GM18867 (cell line): ENCODE measurements around the gene PTPN22.

Experiments
- ATAC-seq: cut with Tn5 transposase; IDR thresholded peaks from one replicate; pipeline ENCODE4 v1.9.1; 2021; ENCODE audit warnings: mild to moderate bottlenecking, moderate library complexity; ENCODE audit not compliant: unreplicated experiment

PTPN22 gene

DNA sequence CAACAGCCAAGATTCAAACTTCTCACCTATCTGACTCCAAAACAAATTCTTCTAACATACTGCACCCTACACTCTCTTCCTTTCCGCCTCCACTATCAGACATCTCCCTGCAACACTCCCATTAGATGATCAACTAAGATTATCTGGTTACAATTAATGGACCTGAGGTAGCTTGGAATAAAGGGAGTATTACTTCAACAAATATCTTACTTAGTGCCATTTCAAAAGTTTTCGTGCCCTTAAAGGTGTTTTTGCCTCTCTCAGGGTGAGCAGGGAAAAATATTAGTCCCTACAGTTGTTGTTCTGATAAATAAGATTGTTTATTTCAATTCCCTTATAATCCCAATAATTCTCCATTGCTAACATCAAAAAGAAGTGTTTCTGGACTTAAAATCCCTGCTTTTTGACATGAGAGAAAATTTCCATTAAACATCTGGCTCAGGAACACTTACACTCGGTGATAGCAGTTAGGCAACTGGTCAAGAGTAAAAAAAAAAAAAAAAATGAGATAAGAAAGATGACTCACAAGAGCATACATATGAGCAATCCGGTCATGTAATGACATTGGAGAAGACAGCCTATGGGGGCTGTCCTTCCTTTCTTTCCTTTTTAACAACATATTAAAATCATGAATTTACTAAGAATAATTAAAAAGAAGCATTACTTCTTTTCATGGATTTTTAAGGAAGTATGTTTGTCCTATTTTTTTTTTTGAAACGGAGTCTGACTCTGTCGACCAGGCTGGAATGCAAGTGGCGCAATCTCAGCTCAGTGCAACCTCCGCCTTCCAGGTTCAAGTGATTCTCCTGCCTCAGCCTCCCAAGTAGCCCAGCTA is 66.9 kb downstream of the PTPN22 start:
- ATAC-seq, result no peak

DNA sequence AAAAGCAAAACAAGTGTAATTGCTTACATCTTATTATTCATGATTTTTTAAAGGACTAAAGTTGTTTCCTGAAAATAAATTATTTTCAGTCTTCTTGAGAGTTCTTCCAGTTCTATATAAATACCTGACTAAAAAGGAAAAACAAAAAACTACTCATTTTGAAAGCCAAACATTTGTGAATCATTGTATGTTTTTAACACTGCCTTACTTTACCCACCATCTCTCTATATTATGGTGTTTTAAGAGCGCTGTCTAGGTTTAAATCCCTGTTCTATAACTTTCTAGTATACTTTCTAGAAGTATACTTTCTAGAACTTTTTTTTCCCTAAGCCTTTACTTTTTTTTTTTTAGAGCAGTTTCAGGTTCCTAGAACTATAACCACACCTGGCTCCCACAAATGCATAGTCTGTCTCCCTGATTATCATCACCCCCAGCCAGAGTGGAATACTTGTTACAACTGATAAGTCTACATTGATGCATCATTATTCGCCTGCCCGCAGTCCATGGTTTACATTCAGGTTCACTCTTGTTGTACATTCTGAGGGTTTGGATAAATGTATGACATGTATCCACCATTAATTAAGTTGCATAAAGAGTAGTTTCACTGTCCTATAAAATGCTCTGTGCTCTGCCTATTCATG is 69.0 kb downstream of the PTPN22 start:
- no peak for ATAC-seq

DNA sequence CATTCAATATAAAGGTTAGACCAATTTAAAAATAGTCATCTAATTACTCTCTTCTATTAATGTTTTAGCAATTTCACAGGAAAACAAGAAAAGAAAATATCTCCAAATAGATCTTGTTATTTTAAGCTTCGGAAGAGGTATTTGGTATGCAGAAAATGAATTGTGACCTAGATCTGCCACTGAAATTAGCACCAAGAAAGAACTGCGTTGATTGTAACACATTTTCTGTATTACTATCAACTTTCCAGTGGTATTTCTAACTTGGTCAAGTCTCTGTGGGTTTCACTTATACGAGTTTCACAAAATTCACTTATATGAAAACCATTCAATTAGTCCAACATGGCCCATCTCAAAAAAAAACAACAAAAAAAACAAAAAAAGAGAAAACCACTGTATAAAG is 71.0 kb downstream of the PTPN22 start:
- ATAC-seq, result no peak

DNA sequence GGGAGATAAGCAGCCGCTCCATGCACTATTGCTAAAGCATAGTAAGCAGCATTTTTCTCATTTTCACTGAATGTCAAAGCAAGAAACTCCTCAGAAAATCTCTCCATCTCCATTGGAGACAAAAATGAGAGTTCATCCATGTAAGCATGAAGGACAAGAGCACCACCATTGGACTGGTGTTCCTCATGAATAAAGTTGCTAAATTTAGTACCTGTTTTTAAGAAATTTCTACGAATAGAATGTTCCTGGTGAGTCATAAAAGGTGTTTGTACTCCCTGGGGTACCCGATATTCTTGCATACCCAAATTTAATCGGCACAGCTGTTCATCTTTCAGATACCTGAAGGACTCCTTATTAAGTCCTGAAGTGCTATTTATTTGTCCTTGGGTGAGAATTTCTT is 74.0 kb downstream of the PTPN22 start:
- no peak for ATAC-seq

DNA sequence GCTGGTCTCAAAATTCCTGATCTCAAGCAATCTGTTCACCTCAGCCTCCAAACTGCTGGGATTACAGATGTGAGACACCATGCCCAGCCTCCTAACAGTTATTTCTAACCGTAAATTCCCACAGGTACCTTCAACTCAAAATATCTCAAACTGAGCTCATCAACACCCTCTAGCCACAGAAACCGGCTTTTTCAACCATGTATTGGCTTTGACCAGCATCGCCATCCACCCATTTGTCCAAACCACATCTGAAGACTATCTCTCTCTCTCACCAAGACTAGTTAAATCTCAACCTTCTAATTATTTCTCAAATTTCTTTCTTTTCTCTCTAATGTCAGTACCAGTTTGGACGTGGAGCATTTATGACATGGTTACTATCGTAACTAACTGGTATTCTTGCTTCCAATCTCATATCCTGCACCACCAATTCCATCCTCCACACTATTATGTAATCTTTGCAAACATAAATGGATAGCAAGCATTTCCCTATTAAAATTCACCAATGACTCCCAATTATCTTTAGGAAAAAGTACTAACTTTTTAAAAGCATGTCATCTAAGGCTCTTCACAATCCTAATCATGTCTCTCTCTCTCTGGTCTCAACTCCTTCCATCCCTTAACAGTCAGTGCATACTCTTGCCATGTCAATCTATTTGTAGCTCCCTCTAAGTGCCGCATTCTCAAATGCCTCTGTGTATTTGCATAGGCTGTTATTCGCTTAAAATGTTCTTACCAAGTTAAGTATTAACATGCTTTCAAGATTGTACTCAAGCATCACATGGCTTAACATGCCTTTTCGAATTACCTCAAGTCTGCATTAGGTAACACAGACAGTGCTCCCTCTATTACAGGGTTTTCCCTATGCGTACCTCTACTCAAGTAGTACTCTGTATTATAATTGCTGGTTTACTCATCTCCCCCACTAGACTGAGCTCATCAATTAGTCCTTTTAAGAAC is 77.4 kb downstream of the PTPN22 start:
- ATAC-seq, result no peak

DNA sequence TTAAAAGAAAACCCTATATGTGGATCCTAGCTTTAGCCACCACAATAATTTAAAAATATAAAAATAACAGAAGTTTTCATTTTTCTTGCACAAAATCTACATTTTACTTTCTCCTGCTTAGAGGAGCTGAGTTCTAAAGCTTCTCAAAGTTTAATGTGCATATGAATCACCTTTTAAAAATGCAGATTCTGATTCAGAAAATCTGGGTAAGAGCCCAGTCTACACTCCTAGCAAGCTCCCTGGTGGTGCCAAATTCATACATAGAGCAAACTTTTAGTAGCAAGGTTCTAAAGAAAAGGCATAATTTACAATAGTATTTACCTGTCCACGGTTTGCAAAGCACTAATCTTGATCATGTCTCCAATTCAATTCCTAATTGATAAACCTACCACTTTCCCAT is 78.5 kb downstream of the PTPN22 start:
- ATAC-seq, result no peak

DNA sequence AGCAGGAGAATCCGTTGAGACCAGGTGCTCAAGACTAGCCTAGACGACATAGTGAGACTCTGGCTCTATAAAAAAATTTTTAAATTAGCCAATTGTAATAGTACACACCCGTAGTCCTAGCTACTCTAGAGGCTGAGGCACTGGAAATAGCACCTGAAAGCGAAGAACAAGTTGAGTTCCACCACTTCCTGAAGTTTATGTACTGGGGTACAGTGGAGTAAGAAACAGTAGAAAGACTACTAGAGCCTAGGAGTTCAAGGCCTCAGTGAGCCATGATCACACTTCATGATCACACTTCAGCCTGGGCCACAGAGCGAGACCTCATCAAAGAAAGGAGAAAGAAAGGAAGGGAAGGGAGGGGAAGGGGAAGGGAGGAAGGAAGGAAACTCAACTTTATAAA is 79.0 kb downstream of the PTPN22 start:
- no peak for ATAC-seq

DNA sequence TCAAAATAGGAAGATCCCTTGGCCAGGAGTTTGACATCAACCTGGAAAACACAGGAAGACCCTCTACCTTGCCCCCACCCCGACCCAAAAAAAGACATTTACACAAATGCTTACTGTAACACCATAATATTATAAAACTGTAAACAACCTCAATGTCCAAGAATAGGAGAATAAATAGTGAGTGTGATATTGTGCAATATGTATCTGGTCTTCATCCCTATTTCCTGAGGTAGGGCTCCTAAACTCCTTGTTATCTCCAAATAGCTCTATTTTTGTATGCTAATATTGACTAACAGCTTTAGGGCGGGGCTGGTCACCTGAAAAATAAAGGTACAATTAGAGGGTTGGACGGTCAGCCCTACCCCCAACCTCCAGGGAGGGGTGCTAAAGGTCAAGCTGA is 82.7 kb downstream of the PTPN22 start:
- no peak for ATAC-seq

DNA sequence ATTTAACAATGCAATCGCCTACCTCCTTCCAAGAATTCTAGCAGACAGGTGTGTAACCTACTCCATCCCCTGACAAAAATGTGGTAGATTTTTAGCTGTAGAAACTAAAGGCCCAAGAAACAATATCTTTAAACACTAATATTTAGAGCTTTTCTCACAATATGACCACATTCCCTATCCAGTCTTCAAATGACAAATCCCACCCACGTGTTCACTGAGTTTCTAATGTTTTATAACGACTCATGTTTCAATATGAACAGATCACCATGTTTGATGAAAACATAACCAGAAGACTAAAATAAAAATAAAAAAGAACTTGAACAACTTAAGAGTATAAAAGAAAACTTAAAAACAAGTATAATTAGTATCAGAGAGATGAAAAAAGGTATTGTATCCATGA is 83.8 kb downstream of the PTPN22 start:
- no peak for ATAC-seq

DNA sequence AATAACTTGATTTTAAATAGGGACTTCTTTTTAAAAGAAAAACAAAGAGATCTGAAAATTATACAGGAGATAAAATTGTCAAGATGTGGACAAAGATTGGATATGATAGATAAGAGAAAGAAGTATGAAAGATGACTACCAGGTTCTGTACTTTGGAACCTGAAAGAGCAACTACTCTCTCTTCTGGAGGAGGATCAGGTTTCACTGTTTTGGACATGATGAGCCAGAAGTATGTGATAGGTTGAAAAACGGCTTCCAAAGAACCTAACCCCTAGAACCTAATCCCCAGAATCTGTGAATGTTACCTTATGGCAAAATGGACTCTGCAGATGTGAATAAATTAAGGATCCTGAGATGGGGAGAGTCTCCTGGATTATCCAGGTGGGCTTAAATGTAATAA is 85.4 kb downstream of the PTPN22 start:
- ATAC-seq, result no peak

DNA sequence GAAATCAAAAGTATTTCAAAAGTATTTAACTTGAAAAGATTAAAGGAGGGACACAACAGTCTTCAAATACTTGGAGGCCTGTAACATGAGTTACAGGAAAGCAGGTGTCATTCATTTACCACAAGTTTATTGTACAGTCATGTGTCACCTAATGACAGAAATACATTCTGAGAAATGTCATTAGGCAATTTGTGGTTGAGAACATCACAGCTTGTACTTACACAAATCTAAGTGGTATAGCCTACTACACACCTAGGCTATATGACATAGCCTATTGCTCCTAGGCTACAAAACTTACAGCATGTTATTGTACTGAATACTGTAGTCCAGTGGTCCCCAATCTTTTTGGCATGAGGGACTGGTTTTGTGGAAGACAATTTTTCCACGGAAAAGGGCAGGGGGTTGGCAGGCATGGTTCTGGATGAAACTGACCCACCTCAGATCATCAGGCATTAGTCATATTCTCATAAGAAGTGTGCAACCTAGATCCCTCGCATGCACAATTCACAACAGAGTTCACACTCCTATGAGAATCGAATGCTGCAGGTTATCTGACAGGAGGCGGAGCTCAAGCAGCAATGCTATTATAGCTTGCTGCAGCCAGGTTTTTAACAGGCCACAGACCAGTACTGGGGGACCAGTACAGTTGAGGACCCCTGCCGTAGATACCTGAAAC is 87.3 kb downstream of the PTPN22 start:
- peak; percentile 79 for ATAC-seq

DNA sequence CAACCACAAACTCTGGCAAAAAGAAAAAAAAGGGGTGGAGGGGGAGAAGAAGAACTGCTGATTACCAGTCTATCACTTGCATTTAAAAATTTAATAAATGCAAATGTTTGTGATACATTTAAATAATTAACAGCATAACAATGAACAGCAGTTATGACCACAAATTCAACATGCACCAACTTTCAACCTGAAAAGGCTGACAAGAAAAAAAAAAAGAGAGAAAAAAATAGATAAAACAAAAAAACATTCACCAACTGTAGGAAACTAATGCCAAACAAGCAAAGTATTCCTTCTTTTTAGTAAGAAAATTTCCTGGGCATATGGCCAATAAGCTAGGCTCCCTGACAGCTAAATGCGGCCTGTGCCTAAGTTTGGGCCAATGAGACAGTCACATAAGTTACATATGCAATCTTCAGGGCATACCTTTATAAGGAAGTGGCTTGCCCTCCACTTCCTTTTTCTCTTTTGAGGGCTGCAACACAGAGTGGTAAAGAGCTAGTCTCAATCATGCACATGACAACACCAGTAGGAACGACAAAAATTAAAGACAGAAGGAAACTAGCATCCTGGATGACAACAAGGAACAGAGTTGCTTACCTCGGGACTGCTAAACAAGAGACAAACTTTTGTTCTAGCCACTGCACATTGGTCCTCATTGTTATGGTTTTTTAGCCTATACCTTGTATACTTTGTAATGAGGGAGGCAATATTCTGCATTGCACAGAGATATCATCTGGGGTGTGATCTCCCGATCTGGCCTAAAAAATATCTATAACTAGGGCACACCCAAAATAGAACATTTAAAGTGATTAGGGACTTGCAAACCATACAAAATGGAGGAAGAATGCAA is 88.0 kb downstream of the PTPN22 start:
- peak; percentile 78 for ATAC-seq

DNA sequence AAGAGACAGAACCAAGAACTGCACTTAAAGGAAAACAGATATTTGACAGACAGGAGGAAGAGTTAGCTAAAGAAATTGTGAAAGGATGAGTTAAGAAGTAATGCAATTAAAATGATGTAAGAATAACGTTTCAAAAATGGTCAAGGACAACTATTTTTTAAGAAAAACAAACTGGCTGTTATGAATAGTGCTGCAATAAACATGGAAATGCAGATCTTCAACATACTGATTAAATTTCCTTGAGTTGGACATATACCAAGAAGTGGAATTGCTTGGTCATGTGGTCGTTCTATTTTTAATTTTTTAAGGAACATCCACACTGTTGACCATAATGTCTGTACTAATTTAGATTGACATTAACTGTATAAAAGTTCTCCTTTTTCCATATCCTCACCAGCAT is 89.1 kb downstream of the PTPN22 start:
- ATAC-seq, result no peak

DNA sequence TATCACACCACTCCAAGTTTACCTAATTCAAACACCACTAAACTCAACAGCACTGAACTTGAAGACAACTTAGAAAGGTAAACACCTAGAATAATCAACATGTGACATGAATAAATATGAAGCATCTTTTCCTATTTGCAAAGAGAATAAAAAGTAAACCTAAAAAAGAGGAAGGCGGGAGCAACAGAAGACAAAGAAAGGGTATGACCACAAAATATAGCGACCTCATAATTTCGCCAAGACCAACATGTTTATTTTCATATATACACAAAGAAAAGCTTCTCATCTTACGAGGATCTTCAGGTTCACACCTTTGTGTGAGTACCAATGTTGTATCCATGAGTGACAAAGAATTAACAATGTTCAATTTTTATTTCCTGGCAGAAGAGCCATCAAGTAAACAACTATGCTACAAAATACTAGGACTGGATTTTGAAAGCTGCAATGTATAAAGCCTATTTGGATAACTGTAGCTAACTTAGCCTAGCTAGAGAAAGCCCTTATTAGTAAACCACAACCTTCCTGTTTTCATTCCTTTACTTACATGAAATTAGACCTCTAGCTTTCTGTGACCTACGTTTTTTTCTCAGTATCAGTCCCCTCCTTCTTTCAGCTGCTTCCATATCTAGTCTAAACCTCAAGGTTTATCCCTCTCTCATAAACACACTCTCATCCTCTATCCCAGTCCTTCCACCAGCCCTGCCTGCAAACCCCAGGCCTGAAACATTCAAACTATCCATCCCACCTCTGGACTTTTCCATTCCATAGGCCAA is 91.0 kb downstream of the PTPN22 start:
- peak; percentile 38 for ATAC-seq

DNA sequence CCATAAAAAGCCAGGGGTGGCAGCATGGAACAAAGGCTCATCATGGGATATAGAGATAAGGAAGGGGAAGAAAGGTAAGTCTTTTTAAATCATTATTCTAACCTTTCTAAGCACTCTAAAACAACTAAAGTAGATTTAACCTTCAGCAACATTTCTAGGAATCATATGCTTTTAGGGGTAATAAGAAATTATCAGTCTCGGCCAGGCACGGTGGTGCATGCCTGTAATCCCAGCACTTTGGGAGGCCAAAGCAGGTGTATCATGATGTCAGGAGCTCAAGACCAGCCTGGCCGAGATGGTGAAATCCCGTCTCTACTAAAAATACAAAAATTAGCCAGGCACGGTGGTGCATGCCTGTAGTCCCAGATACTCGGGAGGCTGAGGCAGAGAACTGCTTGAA is 92.0 kb downstream of the PTPN22 start:
- no peak for ATAC-seq

DNA sequence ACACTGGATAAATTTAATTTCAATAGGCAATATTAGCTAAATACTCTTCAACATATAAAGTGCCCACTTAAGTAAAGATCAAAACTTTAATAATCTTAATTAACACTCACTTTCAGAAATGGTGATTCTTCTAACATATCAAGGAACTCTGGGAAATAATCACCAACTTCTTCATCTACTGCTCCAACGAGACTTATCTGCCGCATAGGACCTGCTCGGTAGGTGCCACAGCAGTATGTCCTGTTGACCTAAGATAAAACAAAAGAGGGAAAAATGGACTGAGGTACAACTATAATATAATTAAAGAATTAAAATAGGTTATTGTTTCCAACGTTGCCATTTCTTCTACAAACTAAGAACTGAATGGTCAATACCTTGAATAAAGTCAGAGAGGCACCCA is 94.0 kb downstream of the PTPN22 start:
- ATAC-seq, result no peak

DNA sequence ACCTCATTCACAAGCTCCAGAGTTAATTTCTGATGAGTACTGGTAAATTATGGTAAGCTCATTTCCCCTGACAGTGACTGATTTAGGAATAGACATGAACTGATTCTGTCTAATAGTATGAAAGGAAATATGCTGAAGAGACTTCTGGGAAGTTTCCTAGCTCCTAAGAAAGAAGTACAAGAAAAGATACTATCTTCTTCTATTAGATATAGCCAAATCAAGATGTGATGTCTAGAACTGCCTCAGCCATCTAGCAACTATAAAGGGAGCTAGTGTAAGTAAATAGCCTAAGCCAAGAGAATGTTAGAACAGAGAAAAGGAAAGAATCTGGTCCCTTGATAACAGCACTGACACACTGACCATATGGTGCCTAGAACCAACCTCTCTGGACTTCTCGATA is 101.5 kb downstream of the PTPN22 start:
- ATAC-seq, result no peak

DNA sequence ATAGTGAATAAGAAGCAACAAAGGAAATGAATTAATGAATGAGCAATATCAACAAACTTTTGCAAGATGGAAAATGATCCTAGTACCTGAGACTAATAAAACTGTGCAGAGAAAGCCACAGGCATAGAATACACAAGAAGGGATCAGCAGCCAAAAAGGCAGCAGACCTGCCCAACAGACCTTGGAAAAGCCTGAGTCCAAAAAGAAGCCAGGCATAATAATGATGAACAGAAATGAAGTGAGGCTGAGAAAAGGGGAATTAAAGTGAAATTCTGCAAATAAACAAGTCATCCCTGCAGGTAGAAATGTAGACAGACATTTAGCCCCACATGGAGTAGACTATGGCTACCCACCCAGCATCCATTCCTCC is 101.9 kb downstream of the PTPN22 start:
- ATAC-seq, result no peak

DNA sequence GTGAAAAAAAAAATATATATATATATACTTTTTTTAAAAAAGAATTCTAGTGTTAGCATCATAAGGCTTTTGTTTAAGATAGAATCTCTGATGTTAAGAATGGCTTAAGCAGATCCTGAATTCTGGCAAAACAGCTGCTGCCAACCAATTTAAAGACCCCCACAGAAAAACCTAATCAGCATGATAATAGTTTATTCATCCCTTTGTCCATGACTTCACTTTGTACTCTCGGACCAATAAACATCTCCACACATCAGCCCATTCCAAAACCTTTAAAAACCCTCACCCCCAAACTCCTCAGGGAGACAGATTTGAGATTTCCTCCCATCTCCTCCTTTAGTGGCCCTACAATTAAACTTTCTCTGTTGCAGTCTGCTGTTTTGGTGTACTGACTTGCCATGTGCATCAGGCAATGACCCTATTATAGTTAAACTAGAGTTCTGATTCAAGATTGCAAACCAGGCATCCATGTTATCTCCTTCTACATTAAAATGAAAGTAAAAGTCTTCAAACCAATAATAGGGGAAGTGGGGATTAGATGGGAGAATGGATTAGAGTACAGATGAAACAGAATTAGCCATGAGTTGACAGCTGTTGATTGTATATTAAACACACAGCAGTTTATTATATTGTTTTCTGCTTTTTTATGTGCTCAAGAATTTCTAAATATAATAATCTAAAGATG is 102.5 kb downstream of the PTPN22 start:
- no peak for ATAC-seq
